ENCODE data around the gene EYS. TPM values are rescaled to one million over a fixed set of nuclear protein-coding genes. Genes with fewer than 3 reads are reported as not detected.
"Not testable (repeated sequence)": the region's sequence is repeated elsewhere in the genome, so short reads cannot be mapped to it uniquely, and the experiment has no call there.

The EYS gene
- polyA plus RNA-seq, 3 donors = 0.21 to 0.90 (median 0.22) TPM

GRCh38 chr6:65531533-65531932 is 175.5 kb downstream of the EYS start:
- WGBS, 3 donors = 51 to 94% (median 90%) methylated on average over 3 of the region's 3 CpGs
- H3K27ac ChIP-seq (ENCODE audit: low read depth, low read length) = no peak overlapping the region

- 87 to 88% (median 87%) methylated on average over 2 of the region's 2 CpGs for WGBS, 3 donors
- no peak overlapping the region for H3K27ac ChIP-seq (ENCODE audit: low read depth, low read length)
Observed at GRCh38 chr6:65524232-65524631, 182.8 kb downstream of the EYS start.

DNA sequence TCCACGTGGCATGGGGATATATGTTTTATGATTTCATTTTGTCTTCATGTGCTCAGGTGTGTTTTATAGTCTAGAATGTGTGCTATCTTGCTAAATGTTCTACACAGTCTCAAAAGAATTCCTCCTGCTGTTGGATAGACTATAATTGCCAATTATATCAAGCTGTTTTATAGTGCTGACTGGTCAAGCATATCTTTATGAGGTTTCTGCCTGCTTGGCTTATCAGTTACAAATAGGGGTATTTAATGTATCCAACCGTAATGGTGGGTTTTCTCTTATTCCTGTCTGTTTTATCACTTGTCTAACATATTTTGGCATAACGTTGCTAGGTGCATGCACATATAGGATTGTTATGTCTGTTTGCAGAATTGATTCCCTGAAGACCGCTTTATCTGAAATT is 201.3 kb downstream of the EYS start:
- 54 to 77% (median 69%) methylated on average over 4 of the region's 4 CpGs for WGBS, 3 donors
- H3K27ac ChIP-seq (ENCODE audit: low read depth, low read length) = no peak overlapping the region

DNA sequence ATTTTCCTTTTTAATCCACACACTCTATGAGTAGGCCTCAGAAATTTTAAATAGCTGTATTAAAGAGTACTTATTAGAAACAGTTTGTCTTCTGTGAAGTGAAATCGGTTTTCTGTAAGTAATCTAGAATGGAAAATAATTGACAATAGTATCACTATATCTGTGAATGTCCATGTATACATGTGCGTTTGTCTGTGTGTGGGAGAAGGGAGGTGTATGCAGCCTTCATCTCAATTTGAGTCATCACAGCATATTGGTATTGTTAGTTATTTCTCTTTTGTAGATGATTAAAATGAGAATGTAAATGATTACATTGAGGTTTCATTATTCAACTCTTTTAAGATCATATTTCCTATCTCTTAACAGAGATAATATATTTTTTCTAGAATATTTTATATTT is 206.0 kb downstream of the EYS start:
- 69 to 78% (median 74%) methylated on average over 2 of the region's 2 CpGs for WGBS, 3 donors
- H3K27ac ChIP-seq (ENCODE audit: low read depth, low read length) = no peak overlapping the region

DNA sequence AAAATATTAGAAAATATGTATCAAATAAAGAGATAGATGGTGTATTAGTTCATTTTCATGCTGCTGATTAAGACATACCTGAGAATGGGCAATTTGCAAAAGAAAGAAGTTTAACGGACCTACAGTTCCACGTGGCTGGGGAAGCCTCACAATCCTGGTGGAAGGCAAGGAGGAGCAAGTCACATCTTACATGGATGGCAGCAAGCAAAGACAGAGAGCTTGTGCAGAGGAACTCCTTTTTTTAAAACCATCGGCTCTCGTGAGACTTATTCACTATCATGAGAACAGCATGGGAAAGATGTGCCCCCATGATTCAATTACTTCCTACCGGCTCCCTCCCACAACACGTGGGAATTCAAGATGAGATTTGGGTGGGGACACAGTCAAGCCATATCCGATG is 223.4 kb downstream of the EYS start:
- 76 to 87% (median 82%) methylated on average over 7 of the region's 7 CpGs for WGBS, 3 donors

GRCh38 chr6:65469650-65470049 is 237.4 kb downstream of the EYS start:
- no peak overlapping the region for H3K27ac ChIP-seq (ENCODE audit: low read depth, low read length)

More for the DNA sequence above, 223.4 kb downstream of the EYS start:
- not testable (repeated sequence) for H3K27ac ChIP-seq (ENCODE audit: low read depth, low read length)

- 63 to 88% (median 87%) methylated on average over 3 of the region's 3 CpGs for WGBS, 3 donors
- H3K27ac ChIP-seq (ENCODE audit: low read depth, low read length) = no peak overlapping the region
Observed at GRCh38 chr6:65468307-65468706, 238.7 kb downstream of the EYS start.

DNA sequence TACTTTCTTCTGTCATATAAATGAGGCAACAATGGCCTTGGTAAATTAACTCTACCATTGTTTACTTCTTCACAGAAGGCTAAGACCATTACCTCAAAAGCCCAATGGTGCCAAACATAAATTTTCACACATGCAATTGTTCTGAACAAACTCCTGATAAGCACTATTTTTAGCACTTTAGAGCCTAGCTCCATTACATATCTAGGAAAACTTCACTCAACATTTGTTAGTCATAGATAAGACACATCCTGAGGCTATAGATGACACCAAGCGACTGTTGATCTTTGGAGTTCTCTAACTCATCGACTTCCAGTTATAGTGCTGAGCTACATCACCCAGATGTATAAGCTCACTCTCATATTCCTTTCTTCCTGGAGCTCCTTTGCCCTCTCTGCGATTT is 245.9 kb downstream of the EYS start:
- 41 to 82% (median 61%) methylated on average over 3 of the region's 3 CpGs for WGBS, 3 donors
- H3K27ac ChIP-seq (ENCODE audit: low read depth, low read length) = no peak overlapping the region

- H3K27ac ChIP-seq (ENCODE audit: low read depth, low read length) = no peak overlapping the region
- WGBS, 3 donors = 77 to 90% (median 80%) methylated on average over 1 of the region's 1 CpG
Observed at GRCh38 chr6:65452333-65452732, 254.7 kb downstream of the EYS start.

- 87 to 92% (median 91%) methylated on average over 1 of the region's 1 CpG for WGBS, 3 donors
- H3K27ac ChIP-seq (ENCODE audit: low read depth, low read length) = no peak overlapping the region
Observed at GRCh38 chr6:65450451-65450850, 256.6 kb downstream of the EYS start.

- WGBS, 3 donors = 75 to 88% (median 82%) methylated on average over 1 of the region's 1 CpG
- no peak overlapping the region for H3K27ac ChIP-seq (ENCODE audit: low read depth, low read length)
Observed at GRCh38 chr6:65449926-65450325, 257.1 kb downstream of the EYS start.

DNA sequence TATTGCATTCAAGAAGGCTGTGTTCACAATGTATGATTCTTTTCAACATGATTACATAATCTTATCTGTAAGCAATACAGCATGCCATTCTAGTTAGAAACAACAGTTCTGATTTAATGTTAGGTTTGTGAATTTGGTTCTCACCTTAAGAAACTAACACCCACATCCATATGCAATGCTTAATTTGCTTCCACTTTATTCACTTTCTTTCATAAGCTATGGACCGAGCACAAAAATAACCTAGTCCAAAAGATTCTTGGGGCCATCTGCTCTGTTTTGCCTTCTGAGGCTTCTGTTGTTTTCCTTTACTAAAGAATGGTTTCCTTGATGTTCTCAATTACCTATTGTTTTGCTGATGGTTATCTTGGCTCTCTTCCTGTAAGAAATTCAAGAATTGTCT is 258.2 kb downstream of the EYS start:
- WGBS, 3 donors = 68 to 83% (median 75%) methylated on average over 1 of the region's 1 CpG
- H3K27ac ChIP-seq (ENCODE audit: low read depth, low read length) = no peak overlapping the region

DNA sequence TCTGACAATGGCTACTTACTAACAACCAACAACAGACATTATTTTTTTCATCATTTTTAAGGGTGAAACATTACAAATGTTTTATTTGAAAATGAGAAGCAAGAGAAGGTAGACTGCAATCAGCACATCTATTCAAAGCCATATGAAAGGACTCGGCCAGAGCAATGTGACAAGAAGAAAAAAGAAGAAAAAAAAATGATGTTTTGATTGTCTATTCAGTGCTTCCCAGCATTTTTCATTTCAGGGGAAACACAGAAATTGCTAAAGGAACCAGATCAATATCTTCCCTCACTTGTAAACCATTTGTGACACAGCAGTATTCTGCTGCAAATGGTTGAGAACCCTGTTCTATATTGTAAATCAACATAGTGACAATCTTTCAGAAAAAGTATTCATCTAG is 270.7 kb downstream of the EYS start:
- 48 to 89% (median 76%) methylated on average over 1 of the region's 1 CpG for WGBS, 3 donors
- no peak overlapping the region for H3K27ac ChIP-seq (ENCODE audit: low read depth, low read length)

DNA sequence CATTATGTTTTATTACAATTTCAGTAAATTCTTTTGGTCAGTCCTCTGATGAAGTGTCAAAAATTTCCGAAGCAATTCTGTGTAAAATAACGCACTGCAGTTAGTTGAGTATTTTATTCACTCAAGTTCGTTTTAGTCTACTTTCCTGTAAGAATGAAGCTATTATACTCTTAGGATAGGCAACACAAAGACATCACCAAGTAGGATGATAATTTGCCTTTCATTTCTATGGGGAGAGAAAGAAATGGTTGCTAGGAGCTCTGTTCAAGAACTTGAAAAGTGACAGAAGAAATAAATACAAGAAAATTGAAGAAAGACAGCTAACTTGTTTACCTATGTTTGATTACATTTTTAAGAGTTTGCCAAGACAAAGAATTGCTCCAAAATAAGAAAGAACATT is 290.4 kb downstream of the EYS start:
- H3K27ac ChIP-seq (ENCODE audit: low read depth, low read length) = no peak overlapping the region
- 80 to 85% (median 83%) methylated on average over 3 of the region's 3 CpGs for WGBS, 3 donors

DNA sequence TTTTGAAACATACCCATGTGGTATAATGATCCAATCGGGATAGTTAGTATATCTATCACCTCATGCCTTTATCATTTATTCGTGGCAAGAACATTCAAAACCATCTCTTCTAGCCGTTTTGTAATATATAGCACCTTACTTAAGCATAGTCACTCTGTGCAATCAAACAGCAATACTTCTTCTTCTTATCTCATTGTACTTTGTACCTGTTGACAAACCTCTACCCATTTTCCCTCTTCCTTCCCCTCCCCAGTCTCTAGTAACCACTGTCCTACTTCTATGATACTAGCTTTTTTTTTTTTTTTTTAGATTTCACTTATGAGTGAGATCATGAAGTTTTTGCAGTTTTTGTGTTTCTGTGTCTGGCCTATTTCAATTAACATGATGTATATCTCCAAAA is 296.7 kb downstream of the EYS start:
- H3K27ac ChIP-seq (ENCODE audit: low read depth, low read length) = no peak overlapping the region
- 52 to 85% (median 81%) methylated on average over 3 of the region's 3 CpGs for WGBS, 3 donors

- H3K27ac ChIP-seq (ENCODE audit: low read depth, low read length) = no peak overlapping the region
Observed at GRCh38 chr6:65402564-65402963, 304.5 kb downstream of the EYS start.

GRCh38 chr6:65399355-65400084 is 307.5 kb downstream of the EYS start:
- WGBS, 3 donors = 39 to 91% (median 89%) methylated on average over 1 of the region's 1 CpG

DNA sequence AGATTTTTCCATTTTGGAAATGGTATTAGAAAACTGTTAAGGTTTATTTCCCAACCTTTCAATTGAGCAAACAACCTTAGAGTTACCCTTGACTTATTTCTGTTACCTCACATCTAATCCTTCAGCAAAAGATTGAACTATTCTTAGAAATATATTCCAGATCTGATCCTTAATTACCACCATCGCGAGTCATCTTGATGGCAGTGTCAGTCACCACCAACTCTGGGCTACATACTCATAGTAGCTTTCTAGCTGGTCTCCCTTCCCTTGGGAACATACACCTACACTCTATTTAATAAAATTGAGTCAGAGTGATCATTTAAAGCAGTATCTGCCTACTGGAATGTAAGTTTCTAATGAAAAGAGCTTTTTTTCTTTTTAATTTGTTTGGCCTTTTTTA is 308.2 kb downstream of the EYS start:
- 68 to 84% (median 76%) methylated on average over 2 of the region's 2 CpGs for WGBS, 3 donors
- H3K27ac ChIP-seq (ENCODE audit: low read depth, low read length) = no peak overlapping the region

More at GRCh38 chr6:65399355-65400084, 307.5 kb downstream of the EYS start:
- no peak overlapping the region for H3K27ac ChIP-seq (ENCODE audit: low read depth, low read length)

DNA sequence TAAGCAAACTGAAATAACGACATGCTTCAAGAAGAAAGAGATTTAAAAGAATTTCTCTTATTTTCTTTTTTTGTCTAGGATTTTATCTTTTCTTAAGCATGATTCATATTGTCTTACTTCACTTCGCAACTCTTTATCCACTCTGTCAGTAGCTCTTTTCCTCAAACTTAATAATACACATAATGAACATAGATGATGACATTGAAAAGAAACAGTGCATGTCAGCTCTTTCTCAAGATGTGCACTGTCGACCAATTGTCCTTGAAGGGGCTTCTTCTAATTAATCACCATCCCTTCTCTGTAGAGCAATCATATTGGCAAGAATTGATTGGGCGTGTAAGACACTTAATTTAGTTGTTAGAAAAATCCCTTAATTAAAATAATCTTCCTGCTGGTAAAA is 356.5 kb downstream of the EYS start:
- no peak overlapping the region for H3K27ac ChIP-seq (ENCODE audit: low read depth, low read length)
- WGBS, 3 donors = 59 to 76% (median 67%) methylated on average over 4 of the region's 4 CpGs

GRCh38 chr6:65302655-65303054 is 404.4 kb downstream of the EYS start:
- 72 to 83% (median 75%) methylated on average over 6 to 8 of the region's 10 CpGs for WGBS, 3 donors
- not testable (repeated sequence) for H3K27ac ChIP-seq (ENCODE audit: low read depth, low read length)

DNA sequence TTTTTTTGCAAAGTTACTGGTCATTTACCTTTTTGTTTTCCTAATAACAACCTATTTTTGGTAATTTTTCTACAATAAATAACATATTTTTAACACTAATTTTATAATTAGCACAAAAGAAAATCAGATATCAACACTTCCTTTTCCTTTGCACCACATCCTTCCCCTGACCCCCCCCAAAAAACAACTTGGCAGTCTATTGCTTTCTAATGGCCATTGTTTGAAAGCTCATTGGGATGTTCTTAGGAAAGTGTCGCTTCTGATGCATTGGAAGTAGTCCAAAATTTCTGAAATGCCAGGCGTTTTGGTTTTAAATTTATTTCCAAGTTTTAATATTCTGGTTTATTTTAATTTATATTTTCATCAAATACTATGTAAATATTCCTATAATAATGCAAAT is 407.8 kb downstream of the EYS start:
- 66 to 79% (median 69%) methylated on average over 2 of the region's 2 CpGs for WGBS, 3 donors
- H3K27ac ChIP-seq (ENCODE audit: low read depth, low read length) = no peak overlapping the region

Data from adipose tissue (tissue), 3 donors.